ENCODE measurements around the gene DBNDD2.
A peak's percentile ranks its signal among the peaks of the same experiment; 100 is the strongest.

The DBNDD2 gene

GRCh38 chr20:45400346-45401031, 7.6 kb upstream of the DBNDD2 start:
- intact Hi-C loops (cut with DNase I; ENCODE audit: low total_unique reads): no loop called here
- Histone ChIP-seq H3K27me3 (no peaks in the 10 kb centered on the region), H3K9me3 (peaks cover 0 to 7% (median 5%) of the 10 kb centered on the region in 3 donors), H3K4me3 (no peak overlapping the region), H3K36me3 (no peaks in the 10 kb centered on the region), H3K4me1 (peaks cover 0 to 8% (median under 1%) of the 10 kb centered on the region in 4 donors), H3K27ac (no peak overlapping the region)
- DNase-seq: no peak
- TF ChIP-seq CTCF (IDR thresholded peaks at IDR 0.05): no peak

- no peak overlapping the region for H3K4me3 ChIP-seq
- H3K27ac ChIP-seq: no peak overlapping the region
- intact Hi-C loops (cut with DNase I; ENCODE audit: low total_unique reads): no loop called here
- no peak for TF ChIP-seq CTCF (IDR thresholded peaks at IDR 0.05)
- no peaks in the 10 kb centered on the region for H3K27me3 ChIP-seq
- H3K4me1 ChIP-seq: peaks cover 0 to 9% (median 3%) of the 10 kb centered on the region in 4 donors
- no peaks in the 10 kb centered on the region for H3K36me3 ChIP-seq
- peaks cover 0 to 7% (median 5%) of the 10 kb centered on the region in 3 donors for H3K9me3 ChIP-seq
- no peak for DNase-seq
These were observed 5.1 kb upstream of the DBNDD2 start for GRCh38 chr20:45402946-45403345.

- Histone ChIP-seq H3K27ac (peak overlapping the region in 1 of 2 donors; percentile 99), H3K9me3 (peaks cover 0 to 7% (median 5%) of the 10 kb centered on the region in 3 donors), H3K36me3 (peaks cover 5 to 8% (median 7%) of the 10 kb centered on the region in 3 donors), H3K27me3 (no peaks in the 10 kb centered on the region), H3K4me1 (peaks cover 0 to 24% (median 14%) of the 10 kb centered on the region in 4 donors), H3K4me3 (no peak overlapping the region)
- DNase-seq: no peak
- intact Hi-C loops (cut with DNase I; ENCODE audit: low total_unique reads): no loop called here
- no peak for TF ChIP-seq CTCF (IDR thresholded peaks at IDR 0.05)
These were observed 3.7 kb upstream of the DBNDD2 start for GRCh38 chr20:45404438-45404837.

- H3K4me3 ChIP-seq: peak overlapping the region; percentile 92 to 97
- peak in 1 of 2 donors; percentile 82 for DNase-seq
- H3K4me1 ChIP-seq: peaks cover 0 to 36% (median 25%) of the 10 kb centered on the region in 4 donors
- intact Hi-C loops (cut with DNase I; ENCODE audit: low total_unique reads): loop anchor here (5.0 kb wide), 1 partner anchor 33 kb away; no protein-coding TSS in a partner anchor
- H3K27ac ChIP-seq: peak overlapping the region; percentile 97 to 99
- no peak for TF ChIP-seq CTCF (IDR thresholded peaks at IDR 0.05)
- no peaks in the 10 kb centered on the region for H3K27me3 ChIP-seq
- peaks cover 18 to 20% (median 20%) of the 10 kb centered on the region in 3 donors for H3K36me3 ChIP-seq
- H3K9me3 ChIP-seq: peaks cover 0 to 4% (median 2%) of the 10 kb centered on the region in 3 donors
These were observed 2.4 kb upstream of the DBNDD2 start for GRCh38 chr20:45405571-45406259.

GRCh38 chr20:45406260-45407066, 1.6 kb upstream of the DBNDD2 start:
- Histone ChIP-seq H3K27ac (peak overlapping the region; percentile 97 to 99), H3K9me3 (no peaks in the 10 kb centered on the region), H3K4me3 (peak overlapping the region; percentile 92 to 97), H3K4me1 (peaks cover 0 to 44% (median 28%) of the 10 kb centered on the region in 4 donors), H3K27me3 (no peaks in the 10 kb centered on the region), H3K36me3 (peaks cover 26 to 28% (median 27%) of the 10 kb centered on the region in 3 donors)
- TF ChIP-seq CTCF (IDR thresholded peaks at IDR 0.05): no peak
- intact Hi-C loops (cut with DNase I; ENCODE audit: low total_unique reads): loop anchor here (5.0 kb wide), 1 partner anchor 34 kb away; no protein-coding TSS in a partner anchor
- DNase-seq: peak; percentile 71 to 94
